Measurements from ENCODE around the gene RBPJL.

The RBPJL gene

GRCh38 chr20:45363611-45364492 is 57.2 kb downstream of the RBPJL start:
- Mint-ChIP-seq H3K27ac (peak overlapping the region; percentile 96), H3K36me3 (ENCODE audit: low read depth) (peaks cover 37% of the 10 kb centered on the region), H3K4me1 (ENCODE audit: low read depth) (peaks cover 41% of the 10 kb centered on the region), H3K27me3 (ENCODE audit: low read depth) (peaks cover 3% of the 10 kb centered on the region), H3K9me3 (no peaks in the 10 kb centered on the region), H3K4me3 (peak overlapping the region; percentile 96)

DNA sequence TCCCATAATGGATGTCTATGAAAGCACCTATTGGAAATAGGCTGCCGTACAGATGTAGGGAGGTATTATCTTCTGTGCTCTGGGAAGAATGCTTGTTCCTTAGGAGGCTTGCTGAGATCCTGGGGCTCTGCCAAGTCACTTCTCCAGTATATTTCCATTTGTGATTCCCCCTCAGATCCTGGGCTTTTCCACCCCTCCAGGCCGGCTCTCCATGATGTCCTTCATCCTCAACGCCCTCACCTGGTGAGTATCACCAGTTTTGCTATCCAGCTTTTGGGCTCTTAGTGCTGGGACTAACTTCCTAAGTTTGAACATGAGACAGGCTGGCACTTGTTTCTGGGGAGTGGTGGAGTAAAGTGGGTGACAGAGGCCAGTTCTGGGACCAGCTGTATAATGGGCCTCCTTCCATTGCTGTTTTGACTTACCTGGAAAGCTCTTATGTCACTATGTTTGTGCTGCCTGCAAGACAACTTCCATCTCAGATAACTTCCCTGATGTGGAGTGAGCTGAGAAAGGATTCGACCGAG is 58.9 kb downstream of the RBPJL start:
- H3K36me3 Mint-ChIP-seq (ENCODE audit: low read depth) = peaks cover 41% of the 10 kb centered on the region
- no peak overlapping the region for H3K27ac Mint-ChIP-seq
- peaks cover 46% of the 10 kb centered on the region for H3K4me1 Mint-ChIP-seq (ENCODE audit: low read depth)
- no peaks in the 10 kb centered on the region for H3K9me3 Mint-ChIP-seq
- H3K4me3 Mint-ChIP-seq = peak overlapping the region; percentile 4
- peaks cover 3% of the 10 kb centered on the region for H3K27me3 Mint-ChIP-seq (ENCODE audit: low read depth)

GRCh38 chr20:45366192-45366591 is 59.6 kb downstream of the RBPJL start:
- Mint-ChIP-seq H3K36me3 (ENCODE audit: low read depth) (peaks cover 43% of the 10 kb centered on the region), H3K4me1 (ENCODE audit: low read depth) (peaks cover 46% of the 10 kb centered on the region), H3K4me3 (no peak overlapping the region), H3K27me3 (ENCODE audit: low read depth) (peaks cover 3% of the 10 kb centered on the region), H3K9me3 (no peaks in the 10 kb centered on the region), H3K27ac (no peak overlapping the region)

DNA sequence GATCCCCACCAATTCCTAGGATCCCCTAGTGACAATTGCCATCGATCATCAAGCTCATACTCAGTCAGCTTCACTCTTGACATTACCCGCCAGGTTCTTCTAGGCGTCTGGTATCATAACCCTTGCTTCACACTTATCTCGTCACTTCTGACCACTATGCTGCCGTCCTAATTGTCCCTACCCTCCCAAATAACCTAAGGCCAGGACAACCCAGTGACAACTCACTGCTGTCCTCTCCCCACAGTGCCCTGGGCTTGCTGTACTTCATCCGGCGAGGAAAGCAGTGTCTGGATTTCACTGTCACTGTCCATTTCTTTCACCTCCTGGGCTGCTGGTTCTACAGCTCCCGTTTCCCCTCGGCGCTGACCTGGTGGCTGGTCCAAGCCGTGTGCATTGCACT is 60.0 kb downstream of the RBPJL start:
- Mint-ChIP-seq H3K4me3 (no peak overlapping the region), H3K4me1 (ENCODE audit: low read depth) (peaks cover 46% of the 10 kb centered on the region), H3K27me3 (ENCODE audit: low read depth) (peaks cover 3% of the 10 kb centered on the region), H3K27ac (no peak overlapping the region), H3K36me3 (ENCODE audit: low read depth) (peaks cover 45% of the 10 kb centered on the region), H3K9me3 (no peaks in the 10 kb centered on the region)

GRCh38 chr20:45367126-45367525 is 60.5 kb downstream of the RBPJL start:
- Mint-ChIP-seq H3K4me3 (no peak overlapping the region), H3K27me3 (ENCODE audit: low read depth) (peaks cover 3% of the 10 kb centered on the region), H3K9me3 (no peaks in the 10 kb centered on the region), H3K36me3 (ENCODE audit: low read depth) (peaks cover 45% of the 10 kb centered on the region), H3K4me1 (ENCODE audit: low read depth) (peaks cover 43% of the 10 kb centered on the region), H3K27ac (no peak overlapping the region)

Measured in T-helper 1 cell treated with Interleukin-12 subunit alpha and Interleukin-12 subunit beta and Interleukin-4 antibody, amounts not matched to agents 30 μg/mL and 1 μg/mL, for 36 hours (primary cell).